Loucy (cell line): ENCODE data around the gene TMEM240.
"Not testable (repeated sequence)": the region's sequence is repeated elsewhere in the genome, so short reads cannot be mapped to it uniquely, and the experiment has no call there.

Experiments used
- H2AFZ ChIP-seq: fragments of 200-600 bp; sonication (generic); 2 replicates; pipeline ENCODE4 v1.6.0; 2016; ENCODE audit warnings: antibody characterized with exemption, mild to moderate bottlenecking, low read length, moderate library complexity
- H3F3A ChIP-seq: fragments of 200-600 bp; 2 replicates; pipeline ENCODE4 v1.6.0; 2016; ENCODE audit warnings: antibody characterized with exemption, low read depth, mild to moderate bottlenecking
- H3K27me3 ChIP-seq: fragments of 200-600 bp; sonication (generic); 2 replicates; pipeline ENCODE4 v1.6.1; 2014; ENCODE audit warnings: low read length, mild to moderate bottlenecking; ENCODE audit not compliant: insufficient read depth, poor library complexity, severe bottlenecking
- H3K36me3 ChIP-seq: fragments of 200-600 bp; sonication (generic); 2 replicates; pipeline ENCODE4 v1.6.1; 2016; ENCODE audit warnings: low read length; ENCODE audit not compliant: insufficient read depth
- H3K4me1 ChIP-seq: fragments of 200-600 bp; sonication (generic); 2 replicates; pipeline ENCODE4 v1.5.1; 2014; ENCODE audit warnings: low read length, mild to moderate bottlenecking; ENCODE audit not compliant: insufficient read depth, poor library complexity, severe bottlenecking
- H3K4me2 ChIP-seq: fragments of 200-600 bp; sonication (generic); 2 replicates; pipeline ENCODE4 v1.6.0; 2014; ENCODE audit warnings: antibody characterized with exemption, low read length, low read depth, mild to moderate bottlenecking; ENCODE audit not compliant: poor library complexity, severe bottlenecking
- H3K4me3 ChIP-seq: fragments of 200-600 bp; sonication (generic); 2 replicates; pipeline ENCODE4 v1.5.1; 2014; ENCODE audit warnings: low read length, mild to moderate bottlenecking, mixed read lengths; ENCODE audit not compliant: poor library complexity, severe bottlenecking
- H3K79me2 ChIP-seq: fragments of 200-600 bp; sonication (generic); 2 replicates; pipeline ENCODE4 v1.6.1; 2014; ENCODE audit warnings: low read length; ENCODE audit not compliant: insufficient read depth
- H3K9ac ChIP-seq: fragments of 200-600 bp; sonication (generic); 2 replicates; pipeline ENCODE4 v1.6.0; 2014; ENCODE audit warnings: mild to moderate bottlenecking, low read depth, low read length, moderate library complexity; ENCODE audit not compliant: poor library complexity, severe bottlenecking
- H3K9me2 ChIP-seq: fragments of 200-600 bp; sonication (generic); replicated peaks from 2 replicates; pipeline ENCODE4 v1.6.1; 2016; ENCODE audit warnings: low read depth, low read length, mixed read lengths
- H3K9me3 ChIP-seq: fragments of 200-600 bp; sonication (generic); 2 replicates; pipeline ENCODE4 v1.6.1; 2014; ENCODE audit warnings: mild to moderate bottlenecking, antibody characterized with exemption, low read length, low read depth; ENCODE audit not compliant: insufficient read depth
- H4K20me1 ChIP-seq: fragments of 200-600 bp; sonication (generic); 2 replicates; pipeline ENCODE4 v1.6.0; 2014; ENCODE audit warnings: antibody characterized with exemption, low read length, mild to moderate bottlenecking; ENCODE audit not compliant: insufficient read depth, poor library complexity, severe bottlenecking
- EZH2phosphoT487 ChIP-seq: fragments of 200-600 bp; IDR thresholded peaks from 2 replicates; pipeline ENCODE4 v1.6.1; 2018; ENCODE audit warnings: antibody characterized with exemption, mild to moderate bottlenecking, moderate library complexity, borderline replicate concordance
- TF ChIP-seq, protein P1 (sequence below): fragments of 200-600 bp; sonication (generic); conservative IDR thresholded peaks from 2 replicates; pipeline ENCODE4 v1.5.1; 2014; ENCODE audit warnings: mild to moderate bottlenecking, antibody characterized with exemption, low read length

The TMEM240 gene

GRCh38 chr1:1533176-1533893 lies 7.1 kb downstream of the TMEM240 start:
- peaks cover 11% of the 10 kb centered on the region; the same call in 1 of the 2 replicates for H3K36me3 ChIP-seq
- not testable (repeated sequence) for H3K9me3 ChIP-seq, H3K9ac ChIP-seq, H3K4me1 ChIP-seq, H3K4me2 ChIP-seq, H3F3A ChIP-seq, H3K79me2 ChIP-seq, H3K9me2 ChIP-seq, H4K20me1 ChIP-seq, H2AFZ ChIP-seq, H3K4me3 ChIP-seq, H3K27me3 ChIP-seq

GRCh38 chr1:1531947-1532346 lies 8.5 kb downstream of the TMEM240 start:
- H4K20me1 ChIP-seq: no peaks in the 10 kb centered on the region
- H3F3A ChIP-seq: no peaks in the 10 kb centered on the region
- no peak overlapping the region for H3K9ac ChIP-seq
- H3K36me3 ChIP-seq: peaks cover 11% of the 10 kb centered on the region; the same call in 1 of the 2 replicates
- H3K79me2 ChIP-seq: no peaks in the 10 kb centered on the region
- no peaks in the 10 kb centered on the region for H3K9me3 ChIP-seq
- no peak overlapping the region for H2AFZ ChIP-seq
- no peaks in the 10 kb centered on the region for H3K9me2 ChIP-seq
- H3K27me3 ChIP-seq: no peaks in the 10 kb centered on the region
- TF ChIP-seq, protein P1, sequence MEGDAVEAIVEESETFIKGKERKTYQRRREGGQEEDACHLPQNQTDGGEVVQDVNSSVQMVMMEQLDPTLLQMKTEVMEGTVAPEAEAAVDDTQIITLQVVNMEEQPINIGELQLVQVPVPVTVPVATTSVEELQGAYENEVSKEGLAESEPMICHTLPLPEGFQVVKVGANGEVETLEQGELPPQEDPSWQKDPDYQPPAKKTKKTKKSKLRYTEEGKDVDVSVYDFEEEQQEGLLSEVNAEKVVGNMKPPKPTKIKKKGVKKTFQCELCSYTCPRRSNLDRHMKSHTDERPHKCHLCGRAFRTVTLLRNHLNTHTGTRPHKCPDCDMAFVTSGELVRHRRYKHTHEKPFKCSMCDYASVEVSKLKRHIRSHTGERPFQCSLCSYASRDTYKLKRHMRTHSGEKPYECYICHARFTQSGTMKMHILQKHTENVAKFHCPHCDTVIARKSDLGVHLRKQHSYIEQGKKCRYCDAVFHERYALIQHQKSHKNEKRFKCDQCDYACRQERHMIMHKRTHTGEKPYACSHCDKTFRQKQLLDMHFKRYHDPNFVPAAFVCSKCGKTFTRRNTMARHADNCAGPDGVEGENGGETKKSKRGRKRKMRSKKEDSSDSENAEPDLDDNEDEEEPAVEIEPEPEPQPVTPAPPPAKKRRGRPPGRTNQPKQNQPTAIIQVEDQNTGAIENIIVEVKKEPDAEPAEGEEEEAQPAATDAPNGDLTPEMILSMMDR: no peak
- TF ChIP-seq EZH2phosphoT487: no peak
- no peak overlapping the region for H3K4me3 ChIP-seq
- H3K4me1 ChIP-seq: no peaks in the 10 kb centered on the region
- no peak overlapping the region for H3K4me2 ChIP-seq

DNA sequence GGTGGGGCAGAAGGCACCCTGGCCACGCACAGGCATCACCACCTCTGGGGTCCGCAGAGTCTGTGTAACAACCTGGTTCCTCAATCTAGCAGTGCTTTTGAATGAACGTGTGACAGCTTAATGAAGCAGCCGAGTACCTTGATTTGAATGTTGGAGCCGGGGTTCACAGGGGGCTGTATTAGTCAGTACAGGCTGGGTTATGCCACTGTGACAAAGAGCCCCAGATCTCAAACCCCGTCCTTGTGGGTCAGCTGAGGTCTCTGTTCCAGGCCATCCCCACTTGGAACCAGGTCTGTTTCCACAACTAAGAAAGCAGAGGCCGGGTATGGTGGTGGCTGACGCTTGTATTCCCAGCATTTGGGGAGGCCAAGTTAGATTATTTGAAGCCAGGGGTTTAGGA lies 10.5 kb downstream of the TMEM240 start:
- no peak overlapping the region for H3K4me3 ChIP-seq
- no peak overlapping the region for H3K9ac ChIP-seq
- no peaks in the 10 kb centered on the region for H4K20me1 ChIP-seq
- no peak overlapping the region for H2AFZ ChIP-seq
- H3K9me2 ChIP-seq: no peaks in the 10 kb centered on the region
- H3K79me2 ChIP-seq: no peaks in the 10 kb centered on the region
- no peaks in the 10 kb centered on the region for H3K4me1 ChIP-seq
- no peaks in the 10 kb centered on the region for H3K9me3 ChIP-seq
- TF ChIP-seq EZH2phosphoT487: no peak
- TF ChIP-seq, protein P1: no peak
- H3K36me3 ChIP-seq: peaks cover 11% of the 10 kb centered on the region; the same call in 1 of the 2 replicates
- no peak overlapping the region for H3K4me2 ChIP-seq
- H3K27me3 ChIP-seq: no peaks in the 10 kb centered on the region
- H3F3A ChIP-seq: no peaks in the 10 kb centered on the region

- Histone ChIP-seq H3K9me3 (no peaks in the 10 kb centered on the region), H3K27me3 (no peaks in the 10 kb centered on the region), H3K9me2 (no peaks in the 10 kb centered on the region), H3K4me3 (no peak overlapping the region), H3F3A (no peaks in the 10 kb centered on the region), H3K36me3 (peaks cover 11% of the 10 kb centered on the region; the same call in 1 of the 2 replicates), H2AFZ (no peak overlapping the region), H3K4me2 (no peak overlapping the region), H3K79me2 (no peaks in the 10 kb centered on the region), H4K20me1 (no peaks in the 10 kb centered on the region), H3K9ac (no peak overlapping the region), H3K4me1 (no peaks in the 10 kb centered on the region)
- TF ChIP-seq, protein P1: no peak
- no peak for TF ChIP-seq EZH2phosphoT487
Observed at GRCh38 chr1:1529321-1529720, 11.1 kb downstream of the TMEM240 start.
